GM23338 (cell line): ENCODE measurements around the gene GJA3.

ENCODE experiments used
- CREB1 ChIP-seq: fragments of 250-450 bp; sonication (Bioruptor Pico); IDR thresholded peaks from 2 replicates; pipeline ENCODE4 v1.5.0; 2020; ENCODE audit warnings: low read depth, mild to moderate bottlenecking, moderate library complexity
- CTCF ChIP-seq, 2 experiments: fragments of 200-600 bp in 1 of 2; sonication (generic) in 1 of 2; conservative IDR thresholded peaks; 2 replicates each; pipeline versions ENCODE4 v1.5.1 to v1.6.1; 2016 to 2017; ENCODE audit warnings: antibody characterized with exemption in 2 of 2, low read depth in 2 of 2, mild to moderate bottlenecking in 2 of 2, moderate library complexity in 1 of 2
- ETS1 ChIP-seq: IDR thresholded peaks from 2 replicates; pipeline ENCODE4 v1.6.1; 2016; ENCODE audit warnings: antibody characterized with exemption
- EZH2 ChIP-seq: fragments of 200-600 bp; sonication (generic); IDR thresholded peaks from one replicate; pipeline ENCODE4 v1.8.0; 2017; ENCODE audit warnings: antibody characterized with exemption, mild to moderate bottlenecking, low read depth; ENCODE audit not compliant: unreplicated experiment
- EZH2phosphoT487 ChIP-seq: fragments of 200-600 bp; sonication (generic); IDR thresholded peaks from one replicate; pipeline ENCODE4 v1.8.1; 2018; ENCODE audit warnings: antibody characterized with exemption; ENCODE audit not compliant: unreplicated experiment
- JUNB ChIP-seq: IDR thresholded peaks from one replicate; pipeline ENCODE4 v1.6.1; 2016; ENCODE audit warnings: antibody characterized with exemption; ENCODE audit not compliant: unreplicated experiment
- NANOG ChIP-seq: IDR thresholded peaks from 2 replicates; pipeline ENCODE4 v1.6.1; 2016; ENCODE audit warnings: antibody characterized with exemption, borderline replicate concordance
- POLR2AphosphoS5 ChIP-seq: IDR thresholded peaks from 2 replicates; pipeline ENCODE4 v1.6.1; 2016; ENCODE audit warnings: antibody characterized with exemption, low read depth
- REST ChIP-seq: IDR thresholded peaks from one replicate; pipeline ENCODE4 v1.6.1; 2018; ENCODE audit warnings: antibody characterized with exemption; ENCODE audit not compliant: unreplicated experiment
- STAT1 ChIP-seq: IDR thresholded peaks from one replicate; pipeline ENCODE4 v1.6.1; 2016; ENCODE audit warnings: antibody characterized with exemption; ENCODE audit not compliant: unreplicated experiment
- ZNF114 ChIP-seq: fragments of 250-450 bp; sonication (Bioruptor Pico); IDR thresholded peaks from 2 replicates; pipeline ENCODE4 v1.5.0; 2020; ENCODE audit warnings: mild to moderate bottlenecking, moderate library complexity
- ZNF331 ChIP-seq: fragments of 250-450 bp; sonication (Bioruptor Pico); IDR thresholded peaks from 2 replicates; pipeline ENCODE4 v1.5.0; 2020; ENCODE audit warnings: low read depth, mild to moderate bottlenecking, moderate library complexity
- ZNF462 ChIP-seq: fragments of 250-450 bp; sonication (Bioruptor Pico); IDR thresholded peaks from 2 replicates; pipeline ENCODE4 v1.5.0; 2020; ENCODE audit warnings: mild to moderate bottlenecking, moderate library complexity

GRCh38 chr13:20142023-20142926 is 18.6 kb downstream of the GJA3 start:
- no peak for TF ChIP-seq CTCF (conservative IDR thresholded peaks at IDR 0.05; ENCODE audit: low read depth in 2 of 2)
- no peak for TF ChIP-seq REST
- no peak for TF ChIP-seq EZH2
- TF ChIP-seq POLR2AphosphoS5 = no peak
- TF ChIP-seq CREB1 (CRISPR knock-in tag) = no peak
- TF ChIP-seq ZNF114 (CRISPR knock-in tag) = no peak
- TF ChIP-seq ETS1 = no peak
- TF ChIP-seq JUNB = no peak
- no peak for TF ChIP-seq ZNF331
- TF ChIP-seq EZH2phosphoT487 = no peak
- no peak for TF ChIP-seq ZNF462 (CRISPR knock-in tag)
- no peak for TF ChIP-seq STAT1
- TF ChIP-seq NANOG = no peak
